ENCODE data around the gene SCGB1D1.

DNA sequence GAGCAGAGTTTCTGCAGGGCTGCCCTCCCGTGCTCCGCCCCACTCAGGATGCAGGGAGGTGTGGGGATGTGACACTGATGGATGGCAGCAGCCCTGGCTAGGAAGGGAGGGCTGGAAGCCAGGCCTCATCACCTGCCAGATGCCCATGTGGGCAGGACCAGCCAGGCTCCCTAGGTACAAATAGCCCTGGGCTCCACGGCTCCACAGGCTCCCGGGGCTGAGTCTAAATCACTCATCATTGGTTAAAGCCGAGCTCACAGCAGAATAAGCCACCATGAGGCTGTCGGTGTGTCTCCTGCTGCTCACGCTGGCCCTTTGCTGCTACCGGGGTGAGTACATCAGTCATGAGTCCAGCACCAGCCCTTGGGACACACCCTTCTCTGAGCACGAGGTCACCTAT is at the start of gene SCGB1D1:
- no peak for TF ChIP-seq ZNF114 (CRISPR knock-in tag; IDR thresholded peaks at IDR 0.05)
- TF ChIP-seq, protein P1, sequence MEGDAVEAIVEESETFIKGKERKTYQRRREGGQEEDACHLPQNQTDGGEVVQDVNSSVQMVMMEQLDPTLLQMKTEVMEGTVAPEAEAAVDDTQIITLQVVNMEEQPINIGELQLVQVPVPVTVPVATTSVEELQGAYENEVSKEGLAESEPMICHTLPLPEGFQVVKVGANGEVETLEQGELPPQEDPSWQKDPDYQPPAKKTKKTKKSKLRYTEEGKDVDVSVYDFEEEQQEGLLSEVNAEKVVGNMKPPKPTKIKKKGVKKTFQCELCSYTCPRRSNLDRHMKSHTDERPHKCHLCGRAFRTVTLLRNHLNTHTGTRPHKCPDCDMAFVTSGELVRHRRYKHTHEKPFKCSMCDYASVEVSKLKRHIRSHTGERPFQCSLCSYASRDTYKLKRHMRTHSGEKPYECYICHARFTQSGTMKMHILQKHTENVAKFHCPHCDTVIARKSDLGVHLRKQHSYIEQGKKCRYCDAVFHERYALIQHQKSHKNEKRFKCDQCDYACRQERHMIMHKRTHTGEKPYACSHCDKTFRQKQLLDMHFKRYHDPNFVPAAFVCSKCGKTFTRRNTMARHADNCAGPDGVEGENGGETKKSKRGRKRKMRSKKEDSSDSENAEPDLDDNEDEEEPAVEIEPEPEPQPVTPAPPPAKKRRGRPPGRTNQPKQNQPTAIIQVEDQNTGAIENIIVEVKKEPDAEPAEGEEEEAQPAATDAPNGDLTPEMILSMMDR (conservative IDR thresholded peaks at IDR 0.05; ENCODE audit: low read depth in 2 of 2), result no peak
- TF ChIP-seq EZH2 (IDR thresholded peaks at IDR 0.05; ENCODE audit: low read depth, unreplicated experiment), result no peak
- TF ChIP-seq, protein P2, sequence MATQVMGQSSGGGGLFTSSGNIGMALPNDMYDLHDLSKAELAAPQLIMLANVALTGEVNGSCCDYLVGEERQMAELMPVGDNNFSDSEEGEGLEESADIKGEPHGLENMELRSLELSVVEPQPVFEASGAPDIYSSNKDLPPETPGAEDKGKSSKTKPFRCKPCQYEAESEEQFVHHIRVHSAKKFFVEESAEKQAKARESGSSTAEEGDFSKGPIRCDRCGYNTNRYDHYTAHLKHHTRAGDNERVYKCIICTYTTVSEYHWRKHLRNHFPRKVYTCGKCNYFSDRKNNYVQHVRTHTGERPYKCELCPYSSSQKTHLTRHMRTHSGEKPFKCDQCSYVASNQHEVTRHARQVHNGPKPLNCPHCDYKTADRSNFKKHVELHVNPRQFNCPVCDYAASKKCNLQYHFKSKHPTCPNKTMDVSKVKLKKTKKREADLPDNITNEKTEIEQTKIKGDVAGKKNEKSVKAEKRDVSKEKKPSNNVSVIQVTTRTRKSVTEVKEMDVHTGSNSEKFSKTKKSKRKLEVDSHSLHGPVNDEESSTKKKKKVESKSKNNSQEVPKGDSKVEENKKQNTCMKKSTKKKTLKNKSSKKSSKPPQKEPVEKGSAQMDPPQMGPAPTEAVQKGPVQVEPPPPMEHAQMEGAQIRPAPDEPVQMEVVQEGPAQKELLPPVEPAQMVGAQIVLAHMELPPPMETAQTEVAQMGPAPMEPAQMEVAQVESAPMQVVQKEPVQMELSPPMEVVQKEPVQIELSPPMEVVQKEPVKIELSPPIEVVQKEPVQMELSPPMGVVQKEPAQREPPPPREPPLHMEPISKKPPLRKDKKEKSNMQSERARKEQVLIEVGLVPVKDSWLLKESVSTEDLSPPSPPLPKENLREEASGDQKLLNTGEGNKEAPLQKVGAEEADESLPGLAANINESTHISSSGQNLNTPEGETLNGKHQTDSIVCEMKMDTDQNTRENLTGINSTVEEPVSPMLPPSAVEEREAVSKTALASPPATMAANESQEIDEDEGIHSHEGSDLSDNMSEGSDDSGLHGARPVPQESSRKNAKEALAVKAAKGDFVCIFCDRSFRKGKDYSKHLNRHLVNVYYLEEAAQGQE (IDR thresholded peaks at IDR 0.05; ENCODE audit: unreplicated experiment), result no peak
- TF ChIP-seq ZNF331 (CRISPR knock-in tag; IDR thresholded peaks at IDR 0.05; ENCODE audit: low read depth), result no peak
- TF ChIP-seq POLR2AphosphoS5 (IDR thresholded peaks at IDR 0.05; ENCODE audit: low read depth), result no peak
- TF ChIP-seq EZH2phosphoT487 (IDR thresholded peaks at IDR 0.05; ENCODE audit: unreplicated experiment), result no peak
- TF ChIP-seq, protein P3, sequence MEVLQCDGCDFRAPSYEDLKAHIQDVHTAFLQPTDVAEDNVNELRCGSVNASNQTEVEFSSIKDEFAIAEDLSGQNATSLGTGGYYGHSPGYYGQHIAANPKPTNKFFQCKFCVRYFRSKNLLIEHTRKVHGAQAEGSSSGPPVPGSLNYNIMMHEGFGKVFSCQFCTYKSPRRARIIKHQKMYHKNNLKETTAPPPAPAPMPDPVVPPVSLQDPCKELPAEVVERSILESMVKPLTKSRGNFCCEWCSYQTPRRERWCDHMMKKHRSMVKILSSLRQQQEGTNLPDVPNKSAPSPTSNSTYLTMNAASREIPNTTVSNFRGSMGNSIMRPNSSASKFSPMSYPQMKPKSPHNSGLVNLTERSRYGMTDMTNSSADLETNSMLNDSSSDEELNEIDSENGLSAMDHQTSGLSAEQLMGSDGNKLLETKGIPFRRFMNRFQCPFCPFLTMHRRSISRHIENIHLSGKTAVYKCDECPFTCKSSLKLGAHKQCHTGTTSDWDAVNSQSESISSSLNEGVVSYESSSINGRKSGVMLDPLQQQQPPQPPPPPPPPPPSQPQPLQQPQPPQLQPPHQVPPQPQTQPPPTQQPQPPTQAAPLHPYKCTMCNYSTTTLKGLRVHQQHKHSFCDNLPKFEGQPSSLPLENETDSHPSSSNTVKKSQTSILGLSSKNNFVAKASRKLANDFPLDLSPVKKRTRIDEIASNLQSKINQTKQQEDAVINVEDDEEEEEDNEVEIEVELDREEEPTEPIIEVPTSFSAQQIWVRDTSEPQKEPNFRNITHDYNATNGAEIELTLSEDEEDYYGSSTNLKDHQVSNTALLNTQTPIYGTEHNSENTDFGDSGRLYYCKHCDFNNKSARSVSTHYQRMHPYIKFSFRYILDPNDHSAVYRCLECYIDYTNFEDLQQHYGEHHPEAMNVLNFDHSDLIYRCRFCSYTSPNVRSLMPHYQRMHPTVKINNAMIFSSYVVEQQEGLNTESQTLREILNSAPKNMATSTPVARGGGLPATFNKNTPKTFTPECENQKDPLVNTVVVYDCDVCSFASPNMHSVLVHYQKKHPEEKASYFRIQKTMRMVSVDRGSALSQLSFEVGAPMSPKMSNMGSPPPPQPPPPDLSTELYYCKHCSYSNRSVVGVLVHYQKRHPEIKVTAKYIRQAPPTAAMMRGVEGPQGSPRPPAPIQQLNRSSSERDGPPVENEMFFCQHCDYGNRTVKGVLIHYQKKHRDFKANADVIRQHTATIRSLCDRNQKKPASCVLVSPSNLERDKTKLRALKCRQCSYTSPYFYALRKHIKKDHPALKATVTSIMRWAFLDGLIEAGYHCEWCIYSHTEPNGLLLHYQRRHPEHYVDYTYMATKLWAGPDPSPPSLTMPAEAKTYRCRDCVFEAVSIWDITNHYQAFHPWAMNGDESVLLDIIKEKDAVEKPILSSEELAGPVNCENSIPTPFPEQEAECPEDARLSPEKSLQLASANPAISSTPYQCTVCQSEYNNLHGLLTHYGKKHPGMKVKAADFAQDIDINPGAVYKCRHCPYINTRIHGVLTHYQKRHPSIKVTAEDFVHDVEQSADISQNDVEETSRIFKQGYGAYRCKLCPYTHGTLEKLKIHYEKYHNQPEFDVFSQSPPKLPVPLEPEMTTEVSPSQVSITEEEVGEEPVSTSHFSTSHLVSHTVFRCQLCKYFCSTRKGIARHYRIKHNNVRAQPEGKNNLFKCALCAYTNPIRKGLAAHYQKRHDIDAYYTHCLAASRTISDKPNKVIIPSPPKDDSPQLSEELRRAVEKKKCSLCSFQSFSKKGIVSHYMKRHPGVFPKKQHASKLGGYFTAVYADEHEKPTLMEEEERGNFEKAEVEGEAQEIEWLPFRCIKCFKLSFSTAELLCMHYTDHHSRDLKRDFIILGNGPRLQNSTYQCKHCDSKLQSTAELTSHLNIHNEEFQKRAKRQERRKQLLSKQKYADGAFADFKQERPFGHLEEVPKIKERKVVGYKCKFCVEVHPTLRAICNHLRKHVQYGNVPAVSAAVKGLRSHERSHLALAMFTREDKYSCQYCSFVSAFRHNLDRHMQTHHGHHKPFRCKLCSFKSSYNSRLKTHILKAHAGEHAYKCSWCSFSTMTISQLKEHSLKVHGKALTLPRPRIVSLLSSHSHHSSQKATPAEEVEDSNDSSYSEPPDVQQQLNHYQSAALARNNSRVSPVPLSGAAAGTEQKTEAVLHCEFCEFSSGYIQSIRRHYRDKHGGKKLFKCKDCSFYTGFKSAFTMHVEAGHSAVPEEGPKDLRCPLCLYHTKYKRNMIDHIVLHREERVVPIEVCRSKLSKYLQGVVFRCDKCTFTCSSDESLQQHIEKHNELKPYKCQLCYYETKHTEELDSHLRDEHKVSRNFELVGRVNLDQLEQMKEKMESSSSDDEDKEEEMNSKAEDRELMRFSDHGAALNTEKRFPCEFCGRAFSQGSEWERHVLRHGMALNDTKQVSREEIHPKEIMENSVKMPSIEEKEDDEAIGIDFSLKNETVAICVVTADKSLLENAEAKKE (CRISPR knock-in tag; IDR thresholded peaks at IDR 0.05), result no peak
- TF ChIP-seq STAT1 (IDR thresholded peaks at IDR 0.05; ENCODE audit: unreplicated experiment), result no peak
- TF ChIP-seq NANOG (IDR thresholded peaks at IDR 0.05; ENCODE audit: borderline replicate concordance), result no peak
- no peak for TF ChIP-seq CREB1 (CRISPR knock-in tag; IDR thresholded peaks at IDR 0.05; ENCODE audit: low read depth)
- no peak for TF ChIP-seq JUNB (IDR thresholded peaks at IDR 0.05; ENCODE audit: unreplicated experiment)
- TF ChIP-seq, protein P4, sequence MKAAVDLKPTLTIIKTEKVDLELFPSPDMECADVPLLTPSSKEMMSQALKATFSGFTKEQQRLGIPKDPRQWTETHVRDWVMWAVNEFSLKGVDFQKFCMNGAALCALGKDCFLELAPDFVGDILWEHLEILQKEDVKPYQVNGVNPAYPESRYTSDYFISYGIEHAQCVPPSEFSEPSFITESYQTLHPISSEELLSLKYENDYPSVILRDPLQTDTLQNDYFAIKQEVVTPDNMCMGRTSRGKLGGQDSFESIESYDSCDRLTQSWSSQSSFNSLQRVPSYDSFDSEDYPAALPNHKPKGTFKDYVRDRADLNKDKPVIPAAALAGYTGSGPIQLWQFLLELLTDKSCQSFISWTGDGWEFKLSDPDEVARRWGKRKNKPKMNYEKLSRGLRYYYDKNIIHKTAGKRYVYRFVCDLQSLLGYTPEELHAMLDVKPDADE (IDR thresholded peaks at IDR 0.05), result no peak

Measured in GM23338 (cell line).